ENCODE data around the gene FOXE3. TPM values are rescaled to one million over a fixed set of nuclear protein-coding genes. Genes with fewer than 3 reads are reported as not detected.
A peak's percentile ranks its signal among the peaks of the same experiment; 100 is the strongest.

FOXE3 gene
- total and polyA plus RNA-seq, 7 donors, result 0.15 TPM; not detected in 6

DNA sequence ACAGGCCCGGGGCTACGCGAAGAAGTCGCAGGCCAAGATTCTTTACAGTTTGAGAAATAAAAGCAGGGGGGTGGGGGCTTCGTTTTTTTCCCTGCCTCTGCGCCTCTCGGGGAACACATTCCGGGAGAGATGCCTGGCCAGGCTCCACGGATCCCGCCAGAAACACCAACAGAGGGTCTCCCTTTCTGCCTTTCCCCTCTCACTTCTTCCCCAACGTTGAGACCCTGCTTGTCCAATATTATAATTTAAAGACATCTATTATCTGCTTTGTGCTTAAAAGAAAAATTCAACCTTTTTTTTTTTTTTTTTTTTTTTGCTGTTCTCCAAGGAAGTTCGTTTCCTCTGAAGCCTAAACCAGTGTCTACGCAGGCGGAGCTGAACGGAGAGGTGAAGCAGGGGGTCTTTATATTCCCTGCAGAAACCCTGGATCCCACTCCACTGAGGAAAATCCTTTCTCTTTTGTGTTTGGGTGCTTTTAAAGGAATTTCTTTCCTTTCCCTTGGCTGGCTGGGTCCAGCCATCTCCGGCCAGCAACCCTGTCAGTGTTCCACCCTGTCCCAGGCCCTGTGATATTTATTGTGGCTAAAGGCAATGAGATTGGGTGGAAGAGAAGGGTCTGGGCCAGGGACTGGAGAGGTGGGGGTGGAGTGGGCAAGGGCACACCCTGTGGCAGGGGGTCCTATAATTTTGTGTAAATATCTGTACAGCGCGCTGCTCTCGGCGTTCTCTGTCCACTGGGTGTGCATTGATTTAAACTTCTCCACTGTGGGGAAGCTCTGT, 23.9 kb downstream of the FOXE3 start:
- peaks cover 0 to 46% (median 37%) of the 10 kb centered on the region in 4 donors for H3K4me1 ChIP-seq
- H3K36me3 ChIP-seq, result no peaks in the 10 kb centered on the region
- peak overlapping the region in 1 of 4 donors; percentile 15 for H3K4me3 ChIP-seq
- intact Hi-C loops (cut with DNase I), result loop anchor here (5.0 kb wide), 2 partner anchors 108 to 248 kb away; partner anchors contain the start of genes CMPK1 and PDZK1IP1
- no peak overlapping the region for H3K27ac ChIP-seq
- H3K9me3 ChIP-seq, result no peaks in the 10 kb centered on the region
- 17 to 55% methylated on average over 20 of the region's 20 CpGs for WGBS, 2 donors
- H3K27me3 ChIP-seq, result peaks cover 70 to 99% (median 93%) of the 10 kb centered on the region in 3 donors
- TF ChIP-seq, protein P1, sequence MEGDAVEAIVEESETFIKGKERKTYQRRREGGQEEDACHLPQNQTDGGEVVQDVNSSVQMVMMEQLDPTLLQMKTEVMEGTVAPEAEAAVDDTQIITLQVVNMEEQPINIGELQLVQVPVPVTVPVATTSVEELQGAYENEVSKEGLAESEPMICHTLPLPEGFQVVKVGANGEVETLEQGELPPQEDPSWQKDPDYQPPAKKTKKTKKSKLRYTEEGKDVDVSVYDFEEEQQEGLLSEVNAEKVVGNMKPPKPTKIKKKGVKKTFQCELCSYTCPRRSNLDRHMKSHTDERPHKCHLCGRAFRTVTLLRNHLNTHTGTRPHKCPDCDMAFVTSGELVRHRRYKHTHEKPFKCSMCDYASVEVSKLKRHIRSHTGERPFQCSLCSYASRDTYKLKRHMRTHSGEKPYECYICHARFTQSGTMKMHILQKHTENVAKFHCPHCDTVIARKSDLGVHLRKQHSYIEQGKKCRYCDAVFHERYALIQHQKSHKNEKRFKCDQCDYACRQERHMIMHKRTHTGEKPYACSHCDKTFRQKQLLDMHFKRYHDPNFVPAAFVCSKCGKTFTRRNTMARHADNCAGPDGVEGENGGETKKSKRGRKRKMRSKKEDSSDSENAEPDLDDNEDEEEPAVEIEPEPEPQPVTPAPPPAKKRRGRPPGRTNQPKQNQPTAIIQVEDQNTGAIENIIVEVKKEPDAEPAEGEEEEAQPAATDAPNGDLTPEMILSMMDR (IDR thresholded peaks at IDR 0.05), result no peak
- TF ChIP-seq EP300 (IDR thresholded peaks at IDR 0.05) (no peak), POLR2A (IDR thresholded peaks at IDR 0.05) (no peak), POLR2AphosphoS5 (IDR thresholded peaks at IDR 0.05) (no peak)
- DNase-seq, result no peak

DNA sequence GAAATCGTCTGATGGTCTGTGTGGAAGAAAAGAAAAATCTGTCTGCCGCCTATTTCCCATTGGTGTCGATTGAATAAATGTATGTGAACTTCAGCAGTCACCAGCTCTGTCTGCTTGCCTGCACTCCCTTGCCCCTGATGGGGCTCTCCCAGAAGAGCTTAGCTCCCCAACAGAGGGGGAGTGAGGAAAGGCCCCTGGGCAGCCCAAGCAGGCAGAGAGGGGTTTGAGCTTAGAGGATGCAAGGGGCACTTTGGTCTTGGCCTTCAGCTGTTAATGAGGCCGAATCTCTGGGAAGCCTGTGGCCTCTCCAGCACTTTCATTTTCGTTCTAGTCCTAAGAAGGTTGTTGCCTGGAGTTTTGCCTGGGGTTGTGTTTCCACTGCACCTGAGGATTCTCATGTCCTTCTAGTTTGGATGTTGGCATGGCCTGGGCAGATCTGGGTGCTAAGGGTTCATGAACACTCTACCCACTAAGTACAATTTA, 24.6 kb downstream of the FOXE3 start:
- no peaks in the 10 kb centered on the region for H3K36me3 ChIP-seq
- no peaks in the 10 kb centered on the region for H3K9me3 ChIP-seq
- DNase-seq, result no peak
- H3K4me3 ChIP-seq, result peak overlapping the region in 1 of 4 donors; percentile 15
- peaks cover 0 to 51% (median 39%) of the 10 kb centered on the region in 4 donors for H3K4me1 ChIP-seq
- no peak overlapping the region for H3K27ac ChIP-seq
- intact Hi-C loops (cut with DNase I), result no loop called here
- TF ChIP-seq POLR2A (IDR thresholded peaks at IDR 0.05) (no peak), POLR2AphosphoS5 (IDR thresholded peaks at IDR 0.05) (no peak), EP300 (IDR thresholded peaks at IDR 0.05) (no peak)
- TF ChIP-seq, protein P1 (IDR thresholded peaks at IDR 0.05), result no peak
- 10 to 49% methylated on average over 5 of the region's 5 CpGs for WGBS, 2 donors
- peaks cover 72 to 99% (median 94%) of the 10 kb centered on the region in 3 donors for H3K27me3 ChIP-seq

DNA sequence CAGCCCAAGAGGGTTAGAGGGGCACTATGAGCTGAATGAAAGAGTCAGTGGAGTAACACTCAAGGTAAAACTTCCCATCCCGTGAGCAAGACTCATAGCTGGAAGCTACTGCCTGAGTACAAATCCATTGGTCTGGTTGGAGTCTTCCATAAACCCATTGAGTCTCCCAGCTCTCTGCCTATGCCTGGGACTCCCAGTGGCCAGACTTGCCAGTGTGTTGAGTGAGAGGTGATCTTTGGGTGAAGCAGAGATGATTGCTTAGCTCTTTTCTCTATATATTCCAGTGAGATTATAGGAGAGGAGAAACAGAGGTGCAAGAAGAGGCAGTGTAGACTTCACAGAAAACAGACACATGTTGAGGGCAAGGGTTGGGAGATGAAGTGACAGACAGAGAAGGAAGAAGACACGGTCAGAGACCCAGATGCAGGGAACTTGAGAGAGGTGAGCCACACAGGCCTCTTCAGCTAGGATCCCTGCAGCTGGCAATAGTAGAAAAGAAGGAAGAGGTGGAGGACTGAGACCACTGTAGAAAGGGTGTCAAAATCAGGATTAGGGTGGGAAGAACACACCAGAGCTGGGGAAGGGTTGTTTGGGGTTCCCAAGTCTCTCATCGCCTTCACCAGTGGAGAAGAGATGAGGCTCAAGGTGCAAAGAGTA, 25.5 kb downstream of the FOXE3 start:
- Histone ChIP-seq H3K27me3 (peaks cover 72 to 99% (median 94%) of the 10 kb centered on the region in 3 donors), H3K36me3 (no peaks in the 10 kb centered on the region), H3K9me3 (no peaks in the 10 kb centered on the region), H3K4me3 (no peak overlapping the region), H3K4me1 (peaks cover 0 to 45% (median 35%) of the 10 kb centered on the region in 4 donors), H3K27ac (no peak overlapping the region)
- 25 to 72% methylated on average over 3 of the region's 3 CpGs for WGBS, 2 donors
- TF ChIP-seq POLR2AphosphoS5 (IDR thresholded peaks at IDR 0.05) (no peak), EP300 (IDR thresholded peaks at IDR 0.05) (no peak), POLR2A (IDR thresholded peaks at IDR 0.05) (no peak)
- TF ChIP-seq, protein P1 (IDR thresholded peaks at IDR 0.05), result no peak
- DNase-seq, result no peak
- intact Hi-C loops (cut with DNase I), result no loop called here

DNA sequence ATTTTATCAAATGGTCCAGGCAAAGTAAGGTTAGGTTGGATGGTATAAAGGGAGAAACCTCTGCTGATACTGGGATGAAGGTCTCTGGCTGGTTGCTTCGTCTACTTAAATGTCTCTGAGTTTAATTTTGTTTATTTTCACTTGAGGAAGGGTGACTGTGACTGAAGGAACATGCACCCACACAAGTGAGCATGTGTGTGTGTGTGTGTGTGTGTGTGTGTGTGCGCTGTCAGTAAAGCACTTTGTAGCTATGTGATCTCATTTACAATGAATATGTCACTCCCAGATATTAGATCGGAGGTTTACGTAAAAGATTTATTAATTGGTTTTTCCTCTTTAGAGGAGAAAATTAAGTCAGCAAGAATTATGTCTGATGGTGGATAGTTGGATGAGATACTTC, 26.1 kb downstream of the FOXE3 start:
- TF ChIP-seq, protein P1 (IDR thresholded peaks at IDR 0.05), result no peak
- TF ChIP-seq EP300 (IDR thresholded peaks at IDR 0.05), result no peak
- TF ChIP-seq POLR2A (IDR thresholded peaks at IDR 0.05), result no peak
- no peak for TF ChIP-seq POLR2AphosphoS5 (IDR thresholded peaks at IDR 0.05)
- DNase-seq, result no peak
- Histone ChIP-seq H3K27ac (no peak overlapping the region), H3K4me3 (no peak overlapping the region), H3K9me3 (no peaks in the 10 kb centered on the region), H3K36me3 (no peaks in the 10 kb centered on the region), H3K27me3 (peaks cover 72 to 99% (median 94%) of the 10 kb centered on the region in 3 donors), H3K4me1 (peaks cover 0 to 39% (median 29%) of the 10 kb centered on the region in 4 donors)
- WGBS, 2 donors, result 16 to 70% methylated on average over 4 of the region's 4 CpGs
- intact Hi-C loops (cut with DNase I), result no loop called here
